Subcutaneous abdominal adipose tissue (tissue), 5 donors: ENCODE data around the gene CYFIP2.

ENCODE experiments used
- H3K27ac ChIP-seq: one replicate; pipeline ENCODE4 v1.7.0; 2013; ENCODE audit warnings: low read depth, mild to moderate bottlenecking, inconsistent platforms, low read length, moderate library complexity
- H3K27me3 ChIP-seq, 5 donors: one replicate each; pipeline ENCODE4 v1.7.0; 2013; ENCODE audit warnings: low read length in 5 of 5, inconsistent platforms in 1 of 5; ENCODE audit not compliant: control insufficient read depth in 5 of 5, insufficient read depth in 4 of 5
- H3K36me3 ChIP-seq, 5 donors: one replicate each; pipeline ENCODE4 v1.7.0; 2013; ENCODE audit warnings: low read length in 5 of 5; ENCODE audit not compliant: control insufficient read depth in 5 of 5, insufficient read depth in 5 of 5
- H3K4me1 ChIP-seq, 5 donors: one replicate each; pipeline ENCODE4 v1.7.0; 2013; ENCODE audit warnings: low read length in 5 of 5, mild to moderate bottlenecking in 3 of 5, moderate library complexity in 1 of 5; ENCODE audit not compliant: control insufficient read depth in 5 of 5, insufficient read depth in 5 of 5
- H3K4me3 ChIP-seq, 5 donors: one replicate each; pipeline ENCODE4 v1.7.0; 2013; ENCODE audit warnings: low read length in 5 of 5, low read depth in 1 of 5
- H3K9ac ChIP-seq, 5 donors: one replicate each; pipeline ENCODE4 v1.7.0; 2013; ENCODE audit warnings: low read length in 5 of 5, mild to moderate bottlenecking in 4 of 5, moderate library complexity in 3 of 5
- H3K9me3 ChIP-seq, 5 donors: one replicate each; pipeline ENCODE4 v1.7.0; 2013; ENCODE audit warnings: low read length in 5 of 5; ENCODE audit not compliant: control insufficient read depth in 5 of 5
- donor health status: healthy.
- donor health status: healthy.
- donor health status: healthy.
- donor health status: healthy.
- donor health status: healthy.

Gene CYFIP2

DNA sequence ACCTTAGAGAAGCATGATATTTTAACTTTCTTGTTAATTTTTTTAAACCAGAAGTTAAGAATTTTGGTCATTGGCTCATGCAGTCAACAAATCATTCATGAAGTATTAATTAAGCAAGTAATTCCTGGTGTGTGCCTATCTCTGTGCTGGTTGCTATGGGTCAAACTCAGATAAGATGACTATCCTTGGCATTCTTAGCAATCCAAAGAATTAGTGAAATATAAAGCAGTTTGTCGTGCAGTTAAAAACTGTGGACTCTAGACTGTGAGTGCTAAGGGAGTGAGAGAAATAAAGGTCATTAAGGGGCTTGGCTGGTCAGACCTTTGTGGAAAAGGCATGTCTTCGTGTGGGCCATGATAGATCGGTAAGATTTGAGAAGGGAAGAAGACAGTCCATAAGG is 4.8 kb downstream of the CYFIP2 start:
- Histone ChIP-seq H3K4me1 (peaks cover 0 to 10% (median 7%) of the 10 kb centered on the region in 5 donors), H3K9me3 (no peaks in the 10 kb centered on the region), H3K27ac (no peak overlapping the region), H3K4me3 (no peak overlapping the region), H3K36me3 (no peaks in the 10 kb centered on the region), H3K27me3 (peaks cover 0 to 11% (median 7%) of the 10 kb centered on the region in 5 donors), H3K9ac (no peak overlapping the region)

DNA sequence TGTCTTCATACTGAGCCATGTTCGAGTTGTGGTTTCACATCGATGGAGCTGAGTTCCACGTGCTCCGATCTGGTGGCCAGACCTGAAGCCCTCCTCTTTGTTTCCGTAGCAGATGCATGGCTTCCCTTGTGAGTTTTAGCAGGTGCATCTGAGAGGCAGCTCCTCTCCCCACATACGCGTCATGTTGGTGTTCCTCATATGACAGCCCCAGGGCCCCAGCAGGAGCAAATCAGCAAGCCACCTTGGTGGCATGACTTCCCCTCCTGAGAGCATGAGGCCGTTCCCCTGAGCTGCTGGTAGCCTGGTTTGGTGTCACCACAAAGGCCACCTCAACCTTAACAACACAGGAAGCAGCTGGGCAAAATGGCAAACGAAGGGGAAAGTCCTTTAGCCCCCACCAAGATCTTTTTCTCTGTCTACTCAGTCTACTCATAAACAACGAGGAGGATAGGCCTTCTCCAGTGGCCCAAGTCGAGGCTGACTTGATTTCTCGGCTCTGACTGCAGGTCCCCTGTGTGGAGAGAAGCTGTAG is 5.9 kb downstream of the CYFIP2 start:
- H3K4me1 ChIP-seq: peaks cover 0 to 1% (median 0%) of the 10 kb centered on the region in 5 donors
- H3K36me3 ChIP-seq: no peaks in the 10 kb centered on the region
- no peak overlapping the region for H3K4me3 ChIP-seq
- H3K9ac ChIP-seq: no peak overlapping the region
- no peaks in the 10 kb centered on the region for H3K9me3 ChIP-seq
- no peak overlapping the region for H3K27ac ChIP-seq
- peaks cover 0 to 8% (median 5%) of the 10 kb centered on the region in 5 donors for H3K27me3 ChIP-seq

DNA sequence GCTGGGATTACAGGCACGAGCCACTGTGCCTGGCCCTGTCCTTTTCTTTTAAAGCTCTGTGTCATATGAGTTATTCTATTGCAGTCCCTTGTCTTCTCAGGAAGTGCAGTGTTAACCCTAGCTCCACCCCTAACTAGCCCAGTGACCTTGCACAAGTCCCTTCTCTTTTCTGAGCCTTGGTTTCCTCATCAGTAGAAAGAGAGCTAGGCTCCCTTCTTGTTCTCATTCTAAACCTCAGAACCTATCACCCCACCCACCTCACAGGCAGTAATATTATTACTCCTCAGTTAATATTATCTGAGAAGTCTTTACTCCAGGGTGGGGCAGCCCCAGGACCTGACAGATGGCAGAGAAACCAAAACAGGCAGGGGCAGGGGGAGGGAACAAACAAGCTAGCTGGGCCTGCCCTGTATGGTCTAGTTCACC is 7.2 kb downstream of the CYFIP2 start:
- Histone ChIP-seq H3K36me3 (no peaks in the 10 kb centered on the region), H3K4me3 (no peak overlapping the region), H3K4me1 (no peaks in the 10 kb centered on the region), H3K27ac (no peak overlapping the region), H3K9me3 (no peaks in the 10 kb centered on the region), H3K27me3 (peaks cover 0 to 2% (median 0%) of the 10 kb centered on the region in 5 donors), H3K9ac (no peak overlapping the region)

- Histone ChIP-seq H3K27ac (no peak overlapping the region), H3K4me3 (no peak overlapping the region), H3K4me1 (no peaks in the 10 kb centered on the region), H3K27me3 (peaks cover 0 to 2% (median 0%) of the 10 kb centered on the region in 5 donors), H3K9ac (no peak overlapping the region), H3K9me3 (no peaks in the 10 kb centered on the region), H3K36me3 (no peaks in the 10 kb centered on the region)
These were observed 9.5 kb downstream of the CYFIP2 start for GRCh38 chr5:157275403-157275802.

- Histone ChIP-seq H3K4me3 (no peak overlapping the region), H3K36me3 (no peaks in the 10 kb centered on the region), H3K9me3 (no peaks in the 10 kb centered on the region), H3K27ac (no peak overlapping the region), H3K27me3 (no peaks in the 10 kb centered on the region), H3K9ac (no peak overlapping the region), H3K4me1 (no peaks in the 10 kb centered on the region)
These were observed 12.6 kb downstream of the CYFIP2 start for GRCh38 chr5:157278319-157279037.

GRCh38 chr5:157279605-157280239 is 13.8 kb downstream of the CYFIP2 start:
- no peak overlapping the region for H3K27ac ChIP-seq
- H3K4me3 ChIP-seq: no peak overlapping the region
- H3K9me3 ChIP-seq: no peaks in the 10 kb centered on the region
- H3K4me1 ChIP-seq: no peaks in the 10 kb centered on the region
- no peak overlapping the region for H3K9ac ChIP-seq
- H3K36me3 ChIP-seq: no peaks in the 10 kb centered on the region
- H3K27me3 ChIP-seq: no peaks in the 10 kb centered on the region

DNA sequence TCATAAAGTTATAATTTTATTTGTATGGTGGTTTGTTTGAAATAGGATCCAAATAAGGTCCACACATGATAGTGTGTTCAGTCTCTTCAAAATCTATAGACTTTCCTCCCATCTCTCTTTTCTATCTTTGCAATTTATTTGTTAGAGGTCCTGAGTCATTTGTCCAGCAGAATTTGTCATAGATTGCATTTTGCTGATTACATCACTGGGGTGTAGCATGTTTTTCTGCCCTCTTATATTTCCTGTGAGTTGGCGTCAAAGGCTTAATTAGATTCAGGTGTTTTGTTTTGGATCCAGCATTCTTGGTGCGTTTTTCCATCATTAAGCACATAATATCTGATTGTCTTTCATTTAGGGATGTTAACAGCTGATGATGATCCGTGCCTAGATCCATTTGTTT is 15.0 kb downstream of the CYFIP2 start:
- Histone ChIP-seq H3K4me3 (no peak overlapping the region), H3K36me3 (no peaks in the 10 kb centered on the region), H3K4me1 (no peaks in the 10 kb centered on the region), H3K27ac (no peak overlapping the region), H3K27me3 (no peaks in the 10 kb centered on the region), H3K9ac (no peak overlapping the region), H3K9me3 (no peaks in the 10 kb centered on the region)

- Histone ChIP-seq H3K4me1 (peaks cover 0 to 7% (median 6%) of the 10 kb centered on the region in 5 donors), H3K27ac (no peak overlapping the region), H3K9ac (no peak overlapping the region), H3K9me3 (no peaks in the 10 kb centered on the region), H3K27me3 (no peaks in the 10 kb centered on the region), H3K36me3 (no peaks in the 10 kb centered on the region), H3K4me3 (no peak overlapping the region)
These were observed 16.2 kb downstream of the CYFIP2 start for GRCh38 chr5:157282150-157282549.

DNA sequence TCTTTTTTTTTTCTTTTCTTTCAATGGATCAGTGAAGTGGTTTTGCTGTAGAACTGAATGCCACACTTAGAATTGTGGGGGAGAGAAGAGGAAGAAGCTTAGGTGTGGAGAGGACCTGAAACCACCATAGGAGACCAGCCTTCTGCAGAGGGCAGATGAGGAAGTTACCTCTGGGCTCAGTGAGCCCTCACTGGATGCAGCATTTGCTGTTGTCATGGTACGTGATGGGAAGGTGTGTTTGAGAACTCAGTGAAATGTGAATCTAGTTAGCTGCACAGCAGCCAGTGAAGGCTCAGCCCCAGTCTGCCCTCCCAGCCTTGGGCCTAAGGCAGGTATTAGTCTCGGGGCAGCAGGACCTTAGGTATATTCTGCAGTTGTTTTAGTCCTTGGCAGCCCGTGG is 17.5 kb downstream of the CYFIP2 start:
- Histone ChIP-seq H3K4me3 (no peak overlapping the region), H3K9ac (no peak overlapping the region), H3K4me1 (peaks cover 0 to 9% (median 7%) of the 10 kb centered on the region in 5 donors), H3K27me3 (no peaks in the 10 kb centered on the region), H3K9me3 (no peaks in the 10 kb centered on the region), H3K36me3 (no peaks in the 10 kb centered on the region), H3K27ac (no peak overlapping the region)

- no peaks in the 10 kb centered on the region for H3K36me3 ChIP-seq
- no peak overlapping the region for H3K4me3 ChIP-seq
- H3K9me3 ChIP-seq: no peaks in the 10 kb centered on the region
- no peaks in the 10 kb centered on the region for H3K27me3 ChIP-seq
- no peak overlapping the region for H3K27ac ChIP-seq
- peaks cover 0 to 14% (median 7%) of the 10 kb centered on the region in 5 donors for H3K4me1 ChIP-seq
- no peak overlapping the region for H3K9ac ChIP-seq
These were observed 18.7 kb downstream of the CYFIP2 start for GRCh38 chr5:157284458-157285212.
